Lower leg skin (tissue), 4 donors: ENCODE measurements around the gene UBE2F. TPM values are rescaled to one million over a fixed set of nuclear protein-coding genes. Genes with fewer than 3 reads are reported as not detected.
A peak's percentile ranks its signal among the peaks of the same experiment; 100 is the strongest.
"Not testable (repeated sequence)": the region's sequence is repeated elsewhere in the genome, so short reads cannot be mapped to it uniquely, and the experiment has no call there.

ENCODE experiments used
- DNase-seq, 2 donors: peaks; one replicate each; pipeline ENCODE4 v3.0.0-alpha.2; 2019; ENCODE audit warnings: low spot score in 2 of 2
- H3K4me3 ChIP-seq: fragments of 200-600 bp; sonication (generic); 2 replicates; pipeline ENCODE4 v1.5.1; 2017; ENCODE audit warnings: mild to moderate bottlenecking, low read depth; ENCODE audit not compliant: poor library complexity, severe bottlenecking
- CTCF ChIP-seq, 3 donors: fragments of 450-650 bp; IDR thresholded peaks; one replicate each; pipeline ENCODE4 v1.5.1; 2016; ENCODE audit warnings: antibody characterized with exemption in 3 of 3, mild to moderate bottlenecking in 3 of 3, moderate library complexity in 2 of 3
- POLR2A ChIP-seq, 2 donors: fragments of 450-650 bp; IDR thresholded peaks; one replicate each; pipeline ENCODE4 v1.6.1; 2016 to 2017; ENCODE audit warnings: antibody characterized with exemption in 2 of 2, mild to moderate bottlenecking in 1 of 2, moderate library complexity in 1 of 2
- WGBS, 2 donors: methylation state at CpG; one replicate each; pipeline ENCODE4 v1.1.5; 2018; 5-methylcytosine and 5-hydroxymethylcytosine counted together
- intact Hi-C: fragments of 100-400 bp; cut with DNase I; formaldehyde crosslinking; loops from one replicate; pipeline ENCODE4 v1.15.0; 2023; ENCODE audit warnings: low total_unique reads
- total RNA-seq, 4 donors: library from RNA; depleted of rRNA; stranded (reverse); fragments of >200 nt; gene quantifications; one replicate each; pipeline ENCODE4 v1.1.0, GENCODE V29; 2016

UBE2F gene
- total RNA-seq, 4 donors from 2014 or later: 32.8 to 46.9 (median 33.3) TPM

DNA sequence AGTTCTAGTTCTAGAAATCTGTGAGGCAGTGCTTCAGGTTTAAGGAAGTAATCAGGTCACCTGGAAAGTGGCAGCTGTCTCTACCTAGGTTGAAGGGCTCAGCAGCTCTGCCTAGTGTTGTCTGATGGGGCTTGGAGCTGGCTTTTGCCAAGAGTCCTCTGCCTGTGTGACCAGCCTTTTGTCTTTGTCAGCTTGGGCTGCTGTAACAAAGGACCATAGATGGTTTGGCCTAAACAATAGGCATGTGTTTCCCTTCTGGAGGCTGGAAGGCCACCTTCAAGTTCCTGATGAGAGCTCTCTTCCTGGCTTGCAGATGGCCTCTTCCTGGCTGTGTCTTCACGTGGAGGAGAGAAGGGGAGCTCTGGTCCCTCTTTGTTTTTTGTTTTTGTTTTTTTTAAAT is 13.3 kb downstream of the UBE2F start:
- H3K4me3 ChIP-seq: no peak overlapping the region
- 58 to 73% methylated on average over 1 of the region's 1 CpG for WGBS, 2 donors
- DNase-seq: peak in 1 of 2 donors; percentile 34
- intact Hi-C loops: no loop called here
- TF ChIP-seq POLR2A (IDR thresholded peaks at IDR 0.05) (no peak), CTCF (IDR thresholded peaks at IDR 0.05) (no peak)

DNA sequence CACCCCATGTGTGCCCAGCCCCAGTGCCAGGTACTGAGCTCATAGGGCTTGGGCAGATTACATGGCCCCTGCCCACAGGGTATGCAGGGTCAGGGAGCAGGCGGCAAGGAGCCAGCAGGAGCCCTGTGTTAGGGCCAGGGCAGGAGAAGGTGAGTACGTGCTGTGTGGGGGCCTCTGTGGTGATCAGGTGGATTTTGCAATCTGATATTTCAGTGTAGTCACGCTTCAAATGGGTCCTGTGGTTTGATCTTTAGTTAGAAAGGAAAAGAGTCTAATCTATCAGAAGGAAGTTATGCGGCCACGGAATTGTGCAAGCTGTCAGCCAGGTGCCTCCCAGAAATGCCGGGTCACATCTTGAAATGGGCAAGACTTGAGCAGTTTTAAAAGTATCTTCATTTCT is 13.9 kb downstream of the UBE2F start:
- intact Hi-C loops: no loop called here
- 79 to 85% methylated on average over 6 of the region's 6 CpGs for WGBS, 2 donors
- no peak overlapping the region for H3K4me3 ChIP-seq
- DNase-seq: peak in 1 of 2 donors; percentile 25
- TF ChIP-seq CTCF (IDR thresholded peaks at IDR 0.05) (no peak), POLR2A (IDR thresholded peaks at IDR 0.05) (no peak)

DNA sequence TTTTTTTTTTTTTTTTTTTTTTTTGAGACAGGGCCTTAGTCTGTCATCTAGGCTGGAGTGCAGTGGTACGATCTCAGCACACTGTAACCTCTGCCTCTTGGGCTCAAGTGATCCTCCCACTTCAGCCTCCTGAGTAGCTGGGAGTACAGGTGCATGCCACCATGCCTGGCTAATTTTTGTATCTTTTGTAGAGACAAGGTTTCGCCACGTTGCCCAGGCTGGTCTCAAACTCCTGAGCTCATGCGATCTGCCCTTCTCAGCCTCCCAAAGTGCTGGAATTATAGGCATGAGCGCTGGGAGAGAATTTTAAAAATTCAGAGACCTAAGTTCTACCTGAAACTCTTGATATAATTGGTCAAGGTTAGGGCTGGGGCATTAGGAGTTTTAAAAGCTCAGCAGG is 14.8 kb downstream of the UBE2F start:
- intact Hi-C loops, H3K4me3 ChIP-seq: not testable (repeated sequence)
- DNase-seq: peak in 1 of 2 donors; percentile 53
- WGBS, 2 donors: 94 to 95% methylated on average over 5 of the region's 5 CpGs

DNA sequence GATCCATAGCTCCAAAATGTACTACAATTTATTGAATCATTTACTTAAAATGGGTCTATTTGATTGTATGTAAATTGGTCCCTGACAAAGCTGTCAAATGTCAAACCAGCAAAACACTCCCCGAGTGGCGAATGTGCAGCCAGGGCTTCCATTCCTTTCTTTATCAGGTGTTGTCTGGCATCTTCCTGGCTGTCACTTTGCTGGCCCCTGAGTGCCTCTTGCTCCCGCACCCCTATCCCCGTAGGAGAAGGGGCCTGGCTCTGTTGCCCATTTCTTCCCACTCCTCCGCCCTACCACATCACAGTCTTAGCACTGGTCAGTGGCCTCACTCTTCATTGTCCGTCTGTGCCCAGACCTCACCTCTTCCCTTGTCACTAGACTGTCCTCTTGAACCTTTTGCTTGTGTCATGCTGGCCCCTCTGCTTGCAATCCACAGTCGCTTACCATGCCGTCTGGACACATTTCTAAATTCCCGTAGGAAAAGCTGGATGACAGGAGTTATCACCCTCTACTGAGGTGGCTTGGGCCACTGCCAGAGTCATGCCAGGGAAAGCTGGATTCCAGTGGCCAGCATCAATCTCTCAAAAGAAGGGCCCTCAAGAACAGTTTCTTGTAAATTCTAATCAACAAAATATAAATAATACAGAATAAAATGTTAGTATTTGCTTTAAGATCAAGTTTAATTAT is 15.4 kb downstream of the UBE2F start:
- no peak for TF ChIP-seq POLR2A (IDR thresholded peaks at IDR 0.05)
- no peak for TF ChIP-seq CTCF (IDR thresholded peaks at IDR 0.05)
- H3K4me3 ChIP-seq: no peak overlapping the region
- peak in 1 of 2 donors; percentile 45 for DNase-seq
- WGBS, 2 donors: 93 to 94% methylated on average over 9 of the region's 9 CpGs
- intact Hi-C loops: no loop called here

GRCh38 chr2:237983922-237984321 is 17.1 kb downstream of the UBE2F start:
- intact Hi-C loops: no loop called here
- no peak for DNase-seq
- TF ChIP-seq CTCF (IDR thresholded peaks at IDR 0.05) (no peak), POLR2A (IDR thresholded peaks at IDR 0.05) (no peak)

DNA sequence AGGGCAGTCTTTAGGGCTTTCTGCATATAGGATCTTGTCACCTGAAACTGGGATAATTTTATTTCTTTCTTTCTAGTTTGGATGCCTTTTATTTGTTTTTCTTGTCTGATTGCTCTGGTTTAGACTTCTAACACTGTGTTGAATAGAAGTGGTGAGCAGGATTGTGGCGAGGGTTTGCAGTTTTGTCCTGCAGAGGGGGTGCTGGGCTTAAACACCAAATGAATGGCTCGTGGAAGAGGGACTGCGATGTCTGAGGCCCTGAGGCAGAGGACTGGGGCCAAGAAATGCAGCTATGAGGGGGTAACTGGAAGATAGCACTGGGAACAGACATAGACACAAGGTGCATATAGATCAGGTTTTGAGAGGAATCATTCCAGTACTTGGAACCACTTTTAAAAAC is 20.5 kb downstream of the UBE2F start:
- intact Hi-C loops: no loop called here
- 83 to 91% methylated on average over 3 of the region's 3 CpGs for WGBS, 2 donors
- DNase-seq: no peak
- no peak for TF ChIP-seq POLR2A (IDR thresholded peaks at IDR 0.05)
- no peak for TF ChIP-seq CTCF (IDR thresholded peaks at IDR 0.05)
- no peak overlapping the region for H3K4me3 ChIP-seq

More at GRCh38 chr2:237983922-237984321, 17.1 kb downstream of the UBE2F start:
- H3K4me3 ChIP-seq: no peak overlapping the region
- 21 to 30% methylated on average over 2 of the region's 2 CpGs for WGBS, 2 donors
